B cell (primary cell): ENCODE results near the gene KIAA1191. TPM values are rescaled to one million over a fixed set of nuclear protein-coding genes. Genes with fewer than 3 reads are reported as not detected.

Source experiments
- ATAC-seq: fragments of 200-7000 bp; cut with Tn5 transposase; one replicate; pipeline ENCODE4 v1.10.0; 2021; ENCODE audit warnings: low read depth, mild to moderate bottlenecking, moderate number of reproducible peaks, moderate library complexity
- CTCF ChIA-PET: fragments of 350-600 bp; sonication (Branson Sonifier 250); formaldehyde crosslinking; loops from one replicate; lab custom pipeline; 2021; ENCODE audit warnings: antibody characterized with exemption, inconsistent platforms; lab: Charles Lee
- POLR2A ChIA-PET: fragments of 350-600 bp; sonication (Branson Sonifier 250); formaldehyde crosslinking; loops from one replicate; lab custom pipeline; 2021; ENCODE audit warnings: antibody characterized with exemption; lab: Charles Lee
- DNase-seq: peaks from one replicate; pipeline ENCODE4 v3.0.0; 2013
- H2AFZ ChIP-seq: 2 replicates; pipeline ENCODE4 v1.6.1; 2012; ENCODE audit warnings: mild to moderate bottlenecking, low read depth, low read length; ENCODE audit not compliant: insufficient read depth, poor library complexity, severe bottlenecking
- H3K27ac ChIP-seq, 2 donors: 1 replicate in 1 of 2; 2 replicates in 1 of 2; pipeline ENCODE4 v1.5.1; 2012 to 2013; ENCODE audit warnings: low read length in 2 of 2, mild to moderate bottlenecking in 2 of 2, moderate library complexity in 1 of 2
- H3K27me3 ChIP-seq, 4 experiments: fragments of 200-600 bp in 1 of 4; sonication (generic) in 1 of 4; replicated peaks in 1 of 4; 1 replicate in 2 of 4; 2 replicates in 2 of 4; pipeline versions ENCODE4 v1.6.1 to v1.7.0; 2013 to 2016; ENCODE audit warnings: low read length in 3 of 4, mild to moderate bottlenecking in 2 of 4, mixed read lengths in 1 of 4, moderate library complexity in 1 of 4; ENCODE audit not compliant: insufficient read depth in 4 of 4, control insufficient read depth in 3 of 4; ENCODE audit errors: control extremely low read depth in 1 of 4
- H3K36me3 ChIP-seq, 2 experiments: replicated peaks in 1 of 2; 1 replicate in 1 of 2; 2 replicates in 1 of 2; pipeline versions ENCODE4 v1.6.1 to v1.7.1; 2013; ENCODE audit warnings: low read length in 1 of 2; ENCODE audit not compliant: insufficient read depth in 2 of 2, control insufficient read depth in 1 of 2; ENCODE audit errors: control extremely low read depth in 1 of 2, extremely low read depth in 1 of 2
- H3K4me1 ChIP-seq, 2 donors: fragments of 200-600 bp in 1 of 2; sonication (generic) in 1 of 2; 1 replicate in 1 of 2; 2 replicates in 1 of 2; pipeline versions ENCODE4 v1.5.1 to v1.6.1; 2013 to 2017; ENCODE audit warnings: low read length in 2 of 2; ENCODE audit not compliant: control insufficient read depth in 2 of 2, insufficient read depth in 2 of 2
- H3K4me2 ChIP-seq: replicated peaks from 2 replicates; pipeline ENCODE3; 2012; ENCODE audit warnings: mild to moderate bottlenecking, low read depth, low read length; ENCODE audit not compliant: poor library complexity, severe bottlenecking
- H3K4me3 ChIP-seq, 5 experiments: fragments of 200-600 bp in 1 of 5; sonication (generic) in 1 of 5; 1 replicate in 3 of 5; 2 replicates in 2 of 5; pipeline versions ENCODE4 v1.5.1 to v1.7.0; 2011 to 2016; ENCODE audit warnings: low read length in 4 of 5, mild to moderate bottlenecking in 4 of 5, low read depth in 2 of 5, control low read depth in 1 of 5, moderate library complexity in 1 of 5; ENCODE audit not compliant: insufficient read depth in 1 of 5; ENCODE audit errors: control extremely low read depth in 1 of 5, extremely low read depth in 1 of 5
- H3K79me2 ChIP-seq: fragments of 200-600 bp; sonication (generic); one replicate; pipeline ENCODE4 v1.6.0; 2016; ENCODE audit warnings: low read length; ENCODE audit not compliant: control insufficient read depth, insufficient read depth
- H3K9ac ChIP-seq: fragments of 200-600 bp; sonication (generic); 2 replicates; pipeline ENCODE4 v1.6.1; 2017; ENCODE audit warnings: mild to moderate bottlenecking, low read length, moderate library complexity
- H3K9me3 ChIP-seq, 3 donors: one replicate each; pipeline versions ENCODE4 v1.6.1 to v1.7.1; 2013; ENCODE audit warnings: low read length in 2 of 3; ENCODE audit not compliant: control insufficient read depth in 2 of 3, insufficient read depth in 1 of 3; ENCODE audit errors: control extremely low read depth in 1 of 3
- H4K20me1 ChIP-seq: 2 replicates; pipeline ENCODE4 v1.6.0; 2012; ENCODE audit warnings: mild to moderate bottlenecking, low read length; ENCODE audit not compliant: insufficient read depth, control insufficient read depth, poor library complexity, severe bottlenecking
- H3K27ac Mint-ChIP-seq: one replicate; pipeline ENCODE4 v1.8.0; 2021; ENCODE audit warnings: mixed read lengths
- H3K27me3 Mint-ChIP-seq: one replicate; pipeline ENCODE4 v1.8.0; 2021; ENCODE audit warnings: mixed read lengths
- H3K4me1 Mint-ChIP-seq: one replicate; pipeline ENCODE4 v1.8.0; 2021; ENCODE audit warnings: mixed read lengths
- H3K4me3 Mint-ChIP-seq: one replicate; pipeline ENCODE4 v1.8.0; 2021; ENCODE audit warnings: mixed read lengths
- H3K9me3 Mint-ChIP-seq: one replicate; pipeline ENCODE4 v1.8.0; 2022; ENCODE audit warnings: mixed read lengths; ENCODE audit not compliant: insufficient read depth
- CTCF ChIP-seq: fragments of 200-600 bp; IDR thresholded peaks from one replicate; pipeline ENCODE4 v1.8.0; 2022; ENCODE audit warnings: antibody characterized with exemption, mild to moderate bottlenecking
- EZH2 ChIP-seq: IDR thresholded peaks from 2 replicates; pipeline ENCODE4 v1.6.1; 2012; ENCODE audit warnings: borderline replicate concordance, low read depth, mild to moderate bottlenecking, moderate library complexity, low read length; ENCODE audit not compliant: insufficient read depth, poor library complexity, severe bottlenecking
- WGBS: methylation state at CpG from one replicate; pipeline ENCODE4 v1.1.5; 2013; ENCODE audit warnings: missing lambda C conversion rate; ENCODE audit not compliant: insufficient coverage; 5-methylcytosine and 5-hydroxymethylcytosine counted together
- intact Hi-C: fragments of 100-400 bp; cut with micrococcal nuclease; formaldehyde crosslinking; loops from one replicate; pipeline ENCODE4 v1.10.0; 2022
- polyA plus RNA-seq: library from polyadenylated mRNA; depleted of rRNA; stranded (reverse); fragments of >200 nt; gene quantifications from 2 replicates; pipeline ENCODE4 v1.2.3, GENCODE V29; 2012
- total RNA-seq, 2 donors: library from RNA; stranded (reverse); fragments of 120-200 nt in 1 of 2; gene quantifications; 1 replicate in 1 of 2; 2 replicates in 1 of 2; pipeline versions ENCODE4 v1.2.3 to v1.2.4, GENCODE V29; 2013 to 2022

KIAA1191 gene
- total and polyA plus RNA-seq, 2 donors (not counting 1 experiment from before 2014, with no cell fraction given): 61.2 to 82.9 TPM

DNA sequence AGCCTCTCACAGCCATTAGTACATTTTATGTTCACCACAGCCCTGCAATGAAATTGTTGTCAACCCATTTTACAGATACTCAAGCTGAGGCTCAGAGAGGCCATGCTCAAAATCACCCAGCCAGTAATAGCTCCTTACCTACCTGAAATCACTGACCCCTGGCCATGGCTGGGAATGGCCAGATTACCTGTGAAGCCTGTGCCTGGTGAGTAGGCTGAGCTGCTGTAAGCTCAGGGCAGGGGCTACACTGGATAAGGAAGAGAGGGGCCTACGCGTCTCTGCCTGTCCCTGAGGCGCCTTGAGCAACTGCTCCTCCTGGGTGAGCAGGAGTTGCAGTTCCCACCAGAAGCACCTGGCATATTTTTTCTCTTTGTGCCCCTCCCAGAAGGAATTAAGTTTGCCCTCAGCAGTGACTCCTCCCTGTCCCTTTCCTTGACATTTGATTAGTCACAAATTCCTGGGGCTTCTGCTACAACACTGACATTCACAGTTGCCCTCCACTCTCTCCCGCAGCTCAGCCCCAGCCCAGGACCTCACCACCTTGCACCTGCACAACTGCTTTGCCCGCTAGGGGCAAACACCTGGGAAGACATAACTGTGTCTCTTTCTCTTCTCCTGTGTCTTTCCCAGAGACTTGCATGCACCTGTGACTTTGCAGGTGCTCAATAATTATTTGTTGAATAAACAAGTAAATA lies 49.1 kb upstream of the KIAA1191 start:
- Mint-ChIP-seq H3K4me1 (peaks cover 11% of the 10 kb centered on the region), H3K27ac (no peak overlapping the region), H3K4me3 (no peak overlapping the region), H3K9me3 (no peaks in the 10 kb centered on the region), H3K27me3 (no peaks in the 10 kb centered on the region)
- TF ChIP-seq CTCF: no peak
- no peak for TF ChIP-seq EZH2
- Histone ChIP-seq H2AFZ (no peak overlapping the region), H3K9ac (no peak overlapping the region), H4K20me1 (peaks cover 8% of the 10 kb centered on the region), H3K4me3 (no peak overlapping the region), H3K27me3 (no peaks in the 10 kb centered on the region), H3K4me1 (peaks cover 5 to 8% of the 10 kb centered on the region in 2 donors), H3K9me3 (no peaks in the 10 kb centered on the region), H3K36me3 (peaks cover 0 to 14% of the 10 kb centered on the region in 2 experiments), H3K27ac (no peak overlapping the region), H3K4me2 (no peak overlapping the region), H3K79me2 (peaks cover 5% of the 10 kb centered on the region)
- DNase-seq (no peak), ATAC-seq (no peak)
- intact Hi-C loops: no loop called here
- WGBS: 97% methylated on average over 5 of the region's 5 CpGs
- ChIA-PET CTCF (no interaction called here), POLR2A (no interaction called here)

DNA sequence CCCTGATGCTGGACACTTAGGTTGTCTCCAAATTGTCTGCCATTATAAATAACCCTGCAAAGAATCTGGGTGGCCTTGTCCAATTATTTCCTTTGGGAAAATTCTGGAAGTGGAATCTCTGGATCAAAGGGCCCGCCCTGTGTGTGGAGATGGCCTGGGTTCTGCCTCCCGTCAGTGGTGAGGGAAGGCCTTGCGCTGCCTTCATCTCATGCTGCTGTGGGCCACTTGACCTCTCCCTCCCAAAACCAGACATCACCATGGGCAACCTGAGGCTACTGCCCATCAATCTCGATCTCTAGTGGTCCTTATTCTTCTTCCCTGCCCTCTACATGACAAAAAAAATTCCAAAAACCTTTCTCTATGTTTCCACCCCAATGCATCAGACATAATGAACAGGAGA lies 48.2 kb upstream of the KIAA1191 start:
- intact Hi-C loops: no loop called here
- Mint-ChIP-seq H3K4me1 (peaks cover 4% of the 10 kb centered on the region), H3K27ac (no peak overlapping the region), H3K9me3 (no peaks in the 10 kb centered on the region), H3K27me3 (no peaks in the 10 kb centered on the region), H3K4me3 (no peak overlapping the region)
- ChIA-PET POLR2A (no interaction called here), CTCF (interaction anchor here (0.7 kb wide), 1 partner anchor 13 kb away, joined by 3 read pairs; no protein-coding TSS in a partner anchor)
- Histone ChIP-seq H3K27me3 (no peaks in the 10 kb centered on the region), H3K79me2 (peaks cover 3% of the 10 kb centered on the region), H3K9ac (no peak overlapping the region), H3K36me3 (peaks cover 1 to 17% of the 10 kb centered on the region in 2 experiments), H4K20me1 (peaks cover 8% of the 10 kb centered on the region), H3K4me2 (no peak overlapping the region), H3K27ac (no peak overlapping the region), H3K9me3 (no peaks in the 10 kb centered on the region), H2AFZ (no peak overlapping the region), H3K4me1 (no peaks in the 10 kb centered on the region), H3K4me3 (no peak overlapping the region)
- no peak for TF ChIP-seq EZH2
- TF ChIP-seq CTCF: no peak
- 97% methylated on average over 3 of the region's 4 CpGs for WGBS
- DNase-seq (no peak), ATAC-seq (no peak)
